H1 (cell line): ENCODE results near the gene CYP46A1. TPM values are rescaled to one million over a fixed set of nuclear protein-coding genes. Genes with fewer than 3 reads are reported as not detected.

Experiments used
- BRCA1 ChIP-seq: IDR thresholded peaks from 2 replicates; pipeline ENCODE4 v1.6.1; 2012; ENCODE audit warnings: low read depth, low read length, improper control_type of control experiment
- CBX8 ChIP-seq: fragments of 300-800, 300-1000 bp; sonication (generic); IDR thresholded peaks from 2 replicates; pipeline ENCODE4 v1.7.1; 2016; ENCODE audit warnings: low read depth, low read length, borderline replicate concordance
- JUND ChIP-seq: IDR thresholded peaks from 2 replicates; pipeline ENCODE4 v1.6.1; 2011; ENCODE audit warnings: mild to moderate bottlenecking, improper control_type of control experiment, low read length
- POLR2AphosphoS5 ChIP-seq: IDR thresholded peaks from 2 replicates; pipeline ENCODE4 v1.6.1; 2011; ENCODE audit warnings: low read depth, low read length
- RNF2 ChIP-seq: fragments of 200-900, 300-1000 bp; sonication (generic); IDR thresholded peaks from 2 replicates; pipeline ENCODE4 v1.7.1; 2016; ENCODE audit warnings: borderline replicate concordance, low read depth, mild to moderate bottlenecking, antibody characterized with exemption, low read length; ENCODE audit not compliant: poor library complexity, severe bottlenecking; ENCODE audit errors: missing control alignments
- SIN3A ChIP-seq, 2 experiments: IDR thresholded peaks in 1 of 2; conservative IDR thresholded peaks in 1 of 2; 2 replicates each; pipeline ENCODE4 v1.6.1; 2011 to 2012; ENCODE audit warnings: low read length in 2 of 2, improper control_type of control experiment in 1 of 2, low read depth in 1 of 2, mild to moderate bottlenecking in 1 of 2
- SIX5 ChIP-seq: IDR thresholded peaks from 2 replicates; pipeline ENCODE4 v1.6.1; 2011; ENCODE audit warnings: mild to moderate bottlenecking, low read depth, low read length
- SRF ChIP-seq: IDR thresholded peaks from 2 replicates; pipeline ENCODE4 v1.6.1; 2011; ENCODE audit warnings: mild to moderate bottlenecking, low read depth, low read length, moderate library complexity
- YY1 ChIP-seq: IDR thresholded peaks from 2 replicates; pipeline ENCODE4 v1.6.1; 2011; ENCODE audit warnings: low read depth, mild to moderate bottlenecking, low read length
- polyA plus RNA-seq, 7 experiments: library from polyadenylated mRNA; depleted of rRNA in 3 of 7; stranded (reverse) in 5 of 7; unstranded in 2 of 7; fragments of >200 nt in 5 of 7; fragments of 200-250 nt in 2 of 7; gene quantifications; 1 replicate in 5 of 7; 2 replicates in 1 of 7; 4 replicates in 1 of 7; pipeline versions ENCODE4 v1.2.1 to v1.2.3, GENCODE V29; 2011 to 2013; ENCODE audit warnings: missing spikeins in 2 of 7, mixed read lengths in 2 of 7
- total RNA-seq: library from RNA; stranded (reverse); fragmentation: NEBNext Ultra II Directional; extraction: Animal tissue kit (Norgen Biotek cat#: 25700); gene quantifications from 2 replicates; pipeline ENCODE4 v1.2.1, GENCODE V29; 2021
- TF ChIP-seq, protein P1 (sequence below): IDR thresholded peaks from 2 replicates; pipeline ENCODE4 v1.6.1; 2012; ENCODE audit warnings: low read length, inconsistent platforms

The CYP46A1 gene
- total and polyA plus RNA-seq, 2 of the 8 experiments (the other 6 are each of a cell fraction or from before 2014, with no cell fraction given): 0.41 to 1.3 TPM

- no peak for TF ChIP-seq CBX8
- TF ChIP-seq, protein P1, sequence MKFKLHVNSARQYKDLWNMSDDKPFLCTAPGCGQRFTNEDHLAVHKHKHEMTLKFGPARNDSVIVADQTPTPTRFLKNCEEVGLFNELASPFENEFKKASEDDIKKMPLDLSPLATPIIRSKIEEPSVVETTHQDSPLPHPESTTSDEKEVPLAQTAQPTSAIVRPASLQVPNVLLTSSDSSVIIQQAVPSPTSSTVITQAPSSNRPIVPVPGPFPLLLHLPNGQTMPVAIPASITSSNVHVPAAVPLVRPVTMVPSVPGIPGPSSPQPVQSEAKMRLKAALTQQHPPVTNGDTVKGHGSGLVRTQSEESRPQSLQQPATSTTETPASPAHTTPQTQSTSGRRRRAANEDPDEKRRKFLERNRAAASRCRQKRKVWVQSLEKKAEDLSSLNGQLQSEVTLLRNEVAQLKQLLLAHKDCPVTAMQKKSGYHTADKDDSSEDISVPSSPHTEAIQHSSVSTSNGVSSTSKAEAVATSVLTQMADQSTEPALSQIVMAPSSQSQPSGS: no peak
- no peak for TF ChIP-seq RNF2
- no peak for TF ChIP-seq SIX5
- no peak for TF ChIP-seq YY1
- no peak for TF ChIP-seq BRCA1
- TF ChIP-seq SRF: no peak
- no peak for TF ChIP-seq POLR2AphosphoS5
- no peak for TF ChIP-seq SIN3A (conservative IDR thresholded peaks at IDR 0.05 in 1 of 2, IDR thresholded peaks at IDR 0.05 in 1 of 2; ENCODE audit: low read depth in 1 of 2, low read length in 2 of 2)
- TF ChIP-seq JUND: no peak
These were observed 33.5 kb downstream of the CYP46A1 start (continued) for GRCh38 chr14:99717682-99718013.
